Transverse colon (tissue), 4 donors: Measurements from ENCODE around the gene DTNA. TPM values are rescaled to one million over a fixed set of nuclear protein-coding genes. Genes with fewer than 3 reads are reported as not detected.

Experiments
- DNase-seq: peaks from one replicate; pipeline ENCODE4 v3.0.0-alpha.2; 2019
- H3K27ac ChIP-seq, 4 donors: fragments of 200-600 bp; sonication (generic); 2 replicates each; pipeline ENCODE4 v1.5.1; 2016 to 2018; ENCODE audit warnings: inconsistent platforms in 4 of 4
- H3K27me3 ChIP-seq: fragments of 200-600 bp; sonication (generic); 2 replicates; pipeline ENCODE4 v1.5.1; 2017; ENCODE audit warnings: inconsistent platforms
- H3K36me3 ChIP-seq, 4 donors: fragments of 200-600 bp; sonication (generic); 2 replicates each; pipeline ENCODE4 v1.5.1; 2017 to 2019; ENCODE audit warnings: inconsistent platforms in 4 of 4
- H3K4me1 ChIP-seq, 4 donors: fragments of 200-600 bp; sonication (generic); 2 replicates each; pipeline ENCODE4 v1.5.1; 2017 to 2020; ENCODE audit warnings: inconsistent platforms in 4 of 4
- H3K4me3 ChIP-seq, 4 donors: fragments of 200-600 bp; sonication (generic); 1 replicate in 1 of 4; 2 replicates in 3 of 4; pipeline versions ENCODE4 v1.5.1 to v1.6.1; 2017 to 2019; ENCODE audit warnings: inconsistent platforms in 4 of 4
- H3K9me3 ChIP-seq, 2 donors: fragments of 200-600 bp; sonication (generic); 2 replicates each; pipeline ENCODE4 v1.5.1; 2017 to 2019; ENCODE audit warnings: inconsistent platforms in 2 of 2
- CTCF ChIP-seq, 5 experiments: fragments of 200-600 bp in 3 of 5; fragments of 450-650 bp in 2 of 5; sonication (generic) in 3 of 5; IDR thresholded peaks; 1 replicate in 2 of 5; 2 replicates in 3 of 5; pipeline ENCODE4 v1.5.1; 2016 to 2017; ENCODE audit warnings: antibody characterized with exemption in 5 of 5, inconsistent platforms in 3 of 5, mild to moderate bottlenecking in 2 of 5, moderate library complexity in 1 of 5
- EP300 ChIP-seq: sonication (generic); formaldehyde crosslinking; IDR thresholded peaks from one replicate; pipeline ENCODE4 v1.6.1; 2017; ENCODE audit warnings: antibody characterized with exemption, low read depth
- POLR2A ChIP-seq: fragments of 450-650 bp; IDR thresholded peaks from one replicate; pipeline ENCODE4 v1.6.1; 2016; ENCODE audit warnings: antibody characterized with exemption, mild to moderate bottlenecking, moderate library complexity
- POLR2AphosphoS5 ChIP-seq, 3 donors: sonication (generic); formaldehyde crosslinking; IDR thresholded peaks; one replicate each; pipeline ENCODE4 v1.6.1; 2016; ENCODE audit warnings: antibody characterized with exemption in 3 of 3
- WGBS, 2 donors: methylation state at CpG; one replicate each; pipeline ENCODE4 v1.1.5; 2018; ENCODE audit warnings: low coverage in 1 of 2; 5-methylcytosine and 5-hydroxymethylcytosine counted together
- in situ Hi-C, 4 donors: fragments of 200-750 bp; cut with MboI; loops; one replicate each; pipeline versions ENCODE4 v1.15.0 to v1.15.1; 2017; ENCODE audit warnings: low sequenced_read_pairs in 3 of 4, low pct_ligation_motif_present in 1 of 4, low pct_unique_long_range_greater_than_20kb in 1 of 4
- intact Hi-C: fragments of 100-400 bp; cut with DNase I; formaldehyde crosslinking; loops from one replicate; pipeline ENCODE4 v1.15.1; 2023; ENCODE audit warnings: low total_unique reads
- total RNA-seq, 4 donors: library from RNA; depleted of rRNA; stranded (reverse); fragments of >200 nt; gene quantifications; one replicate each; pipeline ENCODE4 v1.1.0, GENCODE V29; 2016

DTNA gene
- total RNA-seq, 4 donors from 2014 or later, result 8.9 to 74.4 (median 15.1) TPM

- no peaks in the 10 kb centered on the region for H3K36me3 ChIP-seq
- in situ Hi-C loops (no loop called here), intact Hi-C loops (no loop called here)
- H3K4me1 ChIP-seq, result peaks cover 0 to 9% (median 0%) of the 10 kb centered on the region in 4 donors
- no peaks in the 10 kb centered on the region for H3K27me3 ChIP-seq
- no peaks in the 10 kb centered on the region for H3K9me3 ChIP-seq
- no peak overlapping the region for H3K27ac ChIP-seq
- H3K4me3 ChIP-seq, result no peak overlapping the region
- WGBS, 2 donors, result 90 to 100% methylated on average over 2 of the region's 2 CpGs
- TF ChIP-seq CTCF (IDR thresholded peaks at IDR 0.05) (no peak), POLR2AphosphoS5 (IDR thresholded peaks at IDR 0.05) (no peak), POLR2A (no peak), EP300 (no peak)
- no peak for DNase-seq
These were observed 107.5 kb downstream of the DTNA start for GRCh38 chr18:34817636-34818035.

GRCh38 chr18:34818064-34818463 lies 108.0 kb downstream of the DTNA start:
- no peak for DNase-seq
- Histone ChIP-seq H3K27me3 (no peaks in the 10 kb centered on the region), H3K4me1 (peaks cover 0 to 9% (median 0%) of the 10 kb centered on the region in 4 donors), H3K4me3 (no peak overlapping the region), H3K36me3 (no peaks in the 10 kb centered on the region), H3K27ac (no peak overlapping the region), H3K9me3 (no peaks in the 10 kb centered on the region)
- no peak for TF ChIP-seq EP300
- 86 to 94% methylated on average over 3 to 5 of the region's 5 CpGs for WGBS, 2 donors
- in situ Hi-C loops, result no loop called here
- intact Hi-C loops, result no loop called here

GRCh38 chr18:34820360-34821065 lies 110.4 kb downstream of the DTNA start:
- Histone ChIP-seq H3K27me3 (no peaks in the 10 kb centered on the region), H3K36me3 (no peaks in the 10 kb centered on the region), H3K4me1 (peaks cover 0 to 9% (median 0%) of the 10 kb centered on the region in 4 donors), H3K9me3 (no peaks in the 10 kb centered on the region), H3K4me3 (no peak overlapping the region), H3K27ac (no peak overlapping the region)
- no peak for DNase-seq
- TF ChIP-seq POLR2AphosphoS5 (IDR thresholded peaks at IDR 0.05) (no peak), CTCF (IDR thresholded peaks at IDR 0.05) (no peak), POLR2A (no peak), EP300 (no peak)
- 78 to 88% methylated on average over 4 to 7 of the region's 7 CpGs for WGBS, 2 donors
- intact Hi-C loops, result loop anchor here (10.0 kb wide), 1 partner anchor 64 kb away; no protein-coding TSS in a partner anchor
- in situ Hi-C loops, result no loop called here

GRCh38 chr18:34821669-34822210 lies 111.6 kb downstream of the DTNA start:
- Histone ChIP-seq H3K27ac (no peak overlapping the region), H3K36me3 (no peaks in the 10 kb centered on the region), H3K27me3 (no peaks in the 10 kb centered on the region), H3K4me1 (peaks cover 0 to 9% (median 0%) of the 10 kb centered on the region in 4 donors), H3K9me3 (no peaks in the 10 kb centered on the region), H3K4me3 (no peak overlapping the region)
- no peak for DNase-seq
- 62 to 68% methylated on average over 2 to 6 of the region's 6 CpGs for WGBS, 2 donors
- in situ Hi-C loops, result no loop called here
- intact Hi-C loops, result loop anchor here (10.0 kb wide), 1 partner anchor 63 kb away; no protein-coding TSS in a partner anchor
- TF ChIP-seq POLR2AphosphoS5 (IDR thresholded peaks at IDR 0.05) (no peak), CTCF (IDR thresholded peaks at IDR 0.05) (no peak), EP300 (no peak), POLR2A (no peak)
